Fibroblast of gingiva (primary cell): Measurements from ENCODE around the gene TEF.
A peak's percentile ranks its signal among the peaks of the same experiment; 100 is the strongest.

ENCODE experiments used
- DNase-seq: peaks from one replicate; pipeline ENCODE4 v3.0.0-alpha.2; 2011; ENCODE audit warnings: low read depth

The TEF gene, protein sequence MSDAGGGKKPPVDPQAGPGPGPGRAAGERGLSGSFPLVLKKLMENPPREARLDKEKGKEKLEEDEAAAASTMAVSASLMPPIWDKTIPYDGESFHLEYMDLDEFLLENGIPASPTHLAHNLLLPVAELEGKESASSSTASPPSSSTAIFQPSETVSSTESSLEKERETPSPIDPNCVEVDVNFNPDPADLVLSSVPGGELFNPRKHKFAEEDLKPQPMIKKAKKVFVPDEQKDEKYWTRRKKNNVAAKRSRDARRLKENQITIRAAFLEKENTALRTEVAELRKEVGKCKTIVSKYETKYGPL

GRCh38 chr22:41381329-41382097, at the start of gene TEF:
Gene TEF (plus strand): TSS chr22:41381942. CDS start chr22:41382045, 103 bp downstream.
- peak; percentile 99 for DNase-seq

DNA sequence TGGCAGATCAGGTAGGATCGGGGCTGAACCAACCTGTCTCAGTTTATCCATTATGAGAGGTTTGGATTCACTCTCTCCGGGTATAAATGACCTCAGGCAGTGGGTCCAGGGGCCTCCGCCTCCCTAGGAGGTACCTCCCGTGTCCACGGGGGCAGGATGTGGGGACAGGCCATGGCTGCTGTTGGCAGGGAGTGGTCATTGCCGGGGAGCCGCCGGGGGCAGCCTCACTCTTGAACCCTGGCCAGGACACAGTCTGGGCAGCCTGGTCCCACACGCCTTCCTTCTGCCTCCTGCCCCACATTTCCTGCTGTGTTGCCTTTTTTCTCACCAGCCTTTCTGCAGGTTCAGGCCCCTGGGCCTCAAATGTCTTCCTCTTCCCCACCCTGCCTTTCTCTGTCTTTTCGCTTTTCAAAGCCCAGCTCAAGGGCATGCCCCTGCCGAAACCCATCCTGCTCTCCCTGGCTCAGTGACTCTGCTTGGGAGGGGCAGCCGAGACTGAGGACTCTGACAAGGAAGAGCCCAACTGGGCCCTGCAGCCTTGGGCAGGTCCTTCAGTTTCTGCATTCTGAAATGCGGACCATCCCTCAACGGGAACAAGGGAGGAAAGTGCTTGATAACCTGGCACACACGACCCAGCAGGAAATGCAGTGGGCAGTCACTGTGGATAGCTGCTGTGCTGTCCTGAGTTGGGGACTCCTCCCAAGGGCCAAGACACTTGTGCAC, 49.4 kb upstream of the TEF start:
- no peak for DNase-seq

GRCh38 chr22:41333806-41334205, 47.9 kb upstream of the TEF start:
- no peak for DNase-seq

- DNase-seq = no peak
Observed at GRCh38 chr22:41334215-41334614, 47.5 kb upstream of the TEF start.

DNA sequence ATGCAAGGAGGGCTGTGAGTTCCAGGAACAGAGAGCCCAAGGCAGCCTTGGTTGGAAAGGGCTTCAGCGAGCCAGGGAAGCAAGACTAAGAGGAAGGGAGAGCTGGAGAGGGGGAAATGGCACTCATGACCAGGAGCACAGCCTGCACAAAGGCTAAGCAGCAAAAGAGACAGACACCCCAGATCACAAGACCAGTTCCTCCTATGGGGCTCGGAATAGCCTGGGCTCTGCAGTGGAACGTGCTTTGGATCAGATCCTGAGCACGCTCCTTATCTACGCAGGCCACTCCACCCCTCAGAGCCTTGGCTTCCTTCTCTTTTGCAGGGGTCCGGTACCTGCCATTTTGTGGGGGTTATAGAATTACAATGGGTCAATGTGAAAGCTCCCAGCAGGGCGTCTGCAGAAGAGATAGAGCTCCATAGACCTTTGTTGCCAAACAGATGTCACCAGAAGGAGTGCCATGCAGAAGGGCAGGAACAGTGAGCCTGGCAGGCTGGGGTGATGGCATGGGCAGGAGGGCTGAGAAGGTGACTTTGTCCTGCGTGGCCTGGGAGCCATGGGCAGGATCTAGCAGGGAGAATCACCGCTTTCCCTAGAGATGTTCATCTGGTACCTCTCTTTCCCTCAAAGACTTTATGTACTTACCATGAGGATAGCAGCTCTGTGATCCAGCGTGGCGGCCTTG, 46.6 kb upstream of the TEF start:
- DNase-seq = no peak

- DNase-seq = no peak
Observed at GRCh38 chr22:41338614-41339212, 43.0 kb upstream of the TEF start.

- no peak for DNase-seq
Observed at GRCh38 chr22:41339823-41340222, 41.9 kb upstream of the TEF start.

- DNase-seq = no peak
Observed at GRCh38 chr22:41340357-41340756, 41.4 kb upstream of the TEF start.

- no peak for DNase-seq
Observed at GRCh38 chr22:41341012-41341411, 40.7 kb upstream of the TEF start.

- DNase-seq = no peak
Observed at GRCh38 chr22:41341990-41342389, 39.8 kb upstream of the TEF start.

GRCh38 chr22:41343300-41343699, 38.4 kb upstream of the TEF start:
- no peak for DNase-seq

- DNase-seq = no peak
Observed at GRCh38 chr22:41343717-41344116, 38.0 kb upstream of the TEF start.

DNA sequence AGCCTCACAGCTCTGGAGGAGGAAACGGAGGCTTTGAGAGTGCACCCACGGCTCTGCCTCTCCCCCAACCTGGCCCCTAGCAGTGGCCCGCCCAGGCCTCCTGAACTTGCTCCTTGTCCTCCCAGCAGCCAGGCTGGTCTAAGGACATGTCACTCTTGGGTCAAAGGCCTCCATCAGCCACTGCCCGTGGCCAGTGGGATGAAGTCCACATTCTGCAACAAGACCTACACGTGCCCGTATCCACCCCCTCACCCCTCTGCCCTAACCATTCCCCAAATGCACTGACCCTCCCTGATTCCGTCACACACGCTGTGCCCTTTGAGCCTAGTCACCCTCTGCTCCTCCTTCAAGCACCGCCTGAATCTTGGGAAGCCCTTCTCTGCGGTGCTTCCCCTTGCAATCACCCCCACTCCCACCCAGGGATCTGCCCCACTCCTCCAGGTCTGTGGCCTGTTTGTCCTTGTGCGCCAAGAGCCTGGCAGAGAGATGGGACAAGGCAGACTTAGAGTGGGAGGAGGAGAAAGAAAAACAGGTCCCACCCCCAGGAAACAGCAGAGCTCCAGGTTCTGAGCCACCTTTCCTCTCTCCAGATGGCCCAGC, 37.5 kb upstream of the TEF start:
- DNase-seq = no peak

- DNase-seq = no peak
Observed at GRCh38 chr22:41345807-41346335, 35.9 kb upstream of the TEF start.

- DNase-seq = no peak
Observed at GRCh38 chr22:41347066-41347859, 34.5 kb upstream of the TEF start.

DNA sequence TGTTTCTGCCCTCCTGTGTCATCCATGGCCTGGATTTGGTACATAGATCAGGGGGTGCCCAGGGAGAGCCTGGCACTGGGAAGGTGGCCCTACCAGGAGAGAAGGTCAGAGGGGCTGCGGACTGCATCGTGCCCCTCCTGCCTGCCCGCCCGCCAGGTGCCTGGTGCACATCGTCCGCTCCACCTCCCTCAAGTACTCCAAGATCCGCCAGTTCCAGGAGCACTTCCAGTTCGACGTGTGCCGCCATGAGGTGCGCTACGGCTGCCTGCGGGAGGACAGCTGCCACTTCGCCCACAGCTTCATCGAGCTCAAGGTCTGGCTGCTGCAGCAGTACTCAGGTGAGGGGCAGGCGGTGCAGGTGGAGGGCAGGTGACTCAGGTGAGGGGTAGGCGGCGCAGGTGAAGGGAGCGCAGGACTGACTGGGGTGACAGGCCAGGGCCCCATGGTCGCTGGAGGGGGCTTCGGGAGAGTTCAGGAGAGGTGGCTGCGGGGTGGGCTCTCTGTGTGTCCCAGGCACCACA, 32.7 kb upstream of the TEF start:
- no peak for DNase-seq

- no peak for DNase-seq
Observed at GRCh38 chr22:41350087-41350486, 31.7 kb upstream of the TEF start.

GRCh38 chr22:41351011-41351410, 30.7 kb upstream of the TEF start:
- DNase-seq = no peak

- peak; percentile 65 for DNase-seq
Observed at GRCh38 chr22:41352058-41352457, 29.7 kb upstream of the TEF start.
